HG03064 (cell line): ENCODE measurements around the gene CCDC51.

Experiments
- ATAC-seq: cut with Tn5 transposase; IDR thresholded peaks from one replicate; pipeline ENCODE4 v1.9.1; 2021; ENCODE audit warnings: low read depth; ENCODE audit not compliant: unreplicated experiment

The CCDC51 gene

GRCh38 chr3:48422681-48423080 is 17.2 kb downstream of the CCDC51 start:
- no peak for ATAC-seq

DNA sequence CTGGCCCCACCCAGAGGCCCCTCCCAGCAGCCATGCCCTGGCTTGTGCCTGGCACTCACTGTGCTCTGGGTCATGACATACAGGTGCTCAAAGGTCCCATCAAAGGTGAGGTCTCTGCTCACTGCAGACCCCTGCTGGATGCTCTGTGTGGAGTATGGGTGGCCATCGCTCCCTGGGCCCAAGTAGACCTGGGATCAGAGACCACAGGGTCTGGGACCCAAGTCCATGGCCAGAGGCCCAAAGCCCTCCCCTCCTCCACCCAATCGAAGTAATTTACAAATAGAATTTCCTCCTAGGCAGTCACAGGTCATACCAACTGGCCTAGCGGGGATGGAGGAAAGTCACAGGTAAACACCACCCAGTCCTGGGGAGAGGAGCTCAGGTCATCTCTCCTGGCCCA is 17.6 kb downstream of the CCDC51 start:
- no peak for ATAC-seq

GRCh38 chr3:48420561-48420960 is 19.4 kb downstream of the CCDC51 start:
- ATAC-seq, result no peak

GRCh38 chr3:48419597-48419996 is 20.3 kb downstream of the CCDC51 start:
- no peak for ATAC-seq

GRCh38 chr3:48419149-48419548 is 20.8 kb downstream of the CCDC51 start:
- ATAC-seq, result no peak

- ATAC-seq, result no peak
Measured at GRCh38 chr3:48418651-48419050, 21.3 kb downstream of the CCDC51 start.

DNA sequence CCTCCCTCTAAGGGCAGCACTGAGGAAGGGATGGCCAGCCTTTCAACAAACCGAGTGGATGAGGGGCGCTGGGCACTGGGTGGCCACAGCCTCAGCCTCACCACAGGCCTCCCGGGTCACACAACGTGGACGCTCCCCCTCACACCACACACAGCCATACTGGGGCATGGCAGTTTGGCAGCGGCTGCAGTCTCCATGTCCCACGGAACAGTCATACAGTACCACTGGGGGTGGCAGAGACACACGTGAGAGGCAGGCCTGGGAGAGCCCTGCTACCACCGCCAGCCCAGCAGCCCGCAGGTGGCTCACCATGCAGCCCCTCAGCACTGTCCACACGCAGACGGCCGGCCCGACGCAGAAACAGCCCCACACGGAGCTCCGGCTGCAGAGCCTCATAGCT is 21.8 kb downstream of the CCDC51 start:
- ATAC-seq, result no peak

GRCh38 chr3:48417529-48418108 is 22.3 kb downstream of the CCDC51 start:
- no peak for ATAC-seq

- ATAC-seq, result no peak
Measured at GRCh38 chr3:48416546-48416945, 23.4 kb downstream of the CCDC51 start.

GRCh38 chr3:48416091-48416505 is 23.8 kb downstream of the CCDC51 start:
- no peak for ATAC-seq

GRCh38 chr3:48415251-48415953 is 24.5 kb downstream of the CCDC51 start:
- no peak for ATAC-seq

DNA sequence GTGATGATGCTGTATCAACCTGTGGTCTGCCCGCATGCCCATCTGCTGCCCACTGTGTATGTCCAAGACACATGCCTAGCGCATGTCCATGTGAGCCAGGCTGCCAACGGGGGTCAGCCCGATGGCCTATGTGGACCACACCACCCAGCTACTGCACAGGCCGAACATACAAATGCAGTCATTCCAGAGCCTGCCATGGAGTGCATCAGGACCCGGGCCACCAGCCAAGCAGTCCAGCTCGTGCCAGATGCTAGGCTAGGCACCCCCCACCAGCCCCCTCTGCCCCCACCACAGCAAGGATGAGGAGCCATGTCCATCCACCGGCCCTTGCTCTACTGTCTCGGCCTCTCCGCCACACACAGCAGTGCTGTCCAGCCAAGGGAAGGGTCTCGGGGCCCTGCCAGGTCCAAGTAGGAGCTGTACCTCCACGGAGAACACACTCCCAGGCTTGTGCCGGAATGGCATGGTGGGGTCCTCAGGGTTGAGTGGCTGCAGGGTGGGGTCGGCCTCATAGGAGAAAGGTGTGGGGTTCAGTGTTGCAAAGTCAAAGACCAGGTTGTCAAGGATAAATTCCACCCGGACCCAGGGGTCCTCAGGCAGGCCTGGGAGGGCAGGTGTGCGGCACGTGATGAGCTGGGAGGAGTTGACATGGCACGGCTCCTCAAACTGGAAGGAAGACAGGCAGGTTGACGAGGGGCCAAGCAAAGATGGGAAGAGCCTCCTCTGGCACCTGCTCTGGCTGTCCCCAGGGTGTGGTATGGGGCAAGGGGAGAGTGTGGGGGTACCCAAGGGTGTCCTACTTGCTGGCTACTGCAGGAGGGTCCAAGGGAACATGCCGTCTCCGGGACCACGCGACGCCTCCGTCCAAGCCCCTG is 25.3 kb downstream of the CCDC51 start:
- no peak for ATAC-seq

- no peak for ATAC-seq
Measured at GRCh38 chr3:48413611-48414010, 26.3 kb downstream of the CCDC51 start.

DNA sequence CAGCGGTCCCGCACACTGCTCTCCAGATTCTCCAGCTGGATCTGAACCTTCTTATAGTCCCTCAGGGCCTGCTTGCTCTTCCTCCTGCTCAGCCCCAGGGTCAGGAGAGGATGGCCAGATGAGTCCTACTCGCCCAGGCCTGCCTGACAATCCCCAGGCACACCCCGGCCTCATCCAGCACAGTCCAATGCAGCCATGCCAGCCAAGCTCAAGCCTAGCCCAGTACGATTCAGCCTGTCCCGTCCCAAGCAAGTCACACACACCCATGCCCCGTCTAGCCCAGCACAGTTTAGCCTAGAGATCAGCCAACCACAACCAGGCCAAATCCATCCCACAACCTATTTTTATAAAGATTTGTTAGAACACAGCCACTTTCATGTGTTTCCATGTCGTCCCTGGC is 26.8 kb downstream of the CCDC51 start:
- ATAC-seq, result no peak

- ATAC-seq, result no peak
Measured at GRCh38 chr3:48412375-48413001, 27.4 kb downstream of the CCDC51 start.

GRCh38 chr3:48411606-48412374 is 28.1 kb downstream of the CCDC51 start:
- ATAC-seq, result no peak

GRCh38 chr3:48411041-48411588 is 28.8 kb downstream of the CCDC51 start:
- ATAC-seq, result no peak

GRCh38 chr3:48410205-48411040 is 29.5 kb downstream of the CCDC51 start:
- no peak for ATAC-seq
